HepG2 (cell line): ENCODE results near the gene SEC24A. TPM values are rescaled to one million over a fixed set of nuclear protein-coding genes. Genes with fewer than 3 reads are reported as not detected.

ENCODE experiments used
- BORCS8-MEF2B ChIP-seq: sonication (generic); formaldehyde crosslinking; IDR thresholded peaks from 2 replicates; pipeline ENCODE4 v1.8.0; 2022; ENCODE audit warnings: mild to moderate bottlenecking, missing genetic modification reagents
- PHB2 ChIP-seq: fragments of 450-650 bp; IDR thresholded peaks from 2 replicates; pipeline ENCODE4 v1.6.1; 2018; ENCODE audit not compliant: partially characterized antibody
- PRDM10 ChIP-seq: sonication (generic); formaldehyde crosslinking; IDR thresholded peaks from 2 replicates; pipeline ENCODE4 v1.4.0; 2020; ENCODE audit warnings: low read depth, missing genetic modification reagents
- RAD21 ChIP-seq: fragments of 450-650 bp; formaldehyde crosslinking; IDR thresholded peaks from 2 replicates; pipeline ENCODE4 v1.5.0; 2020; ENCODE audit warnings: mild to moderate bottlenecking
- STAT6 ChIP-seq: sonication (generic); formaldehyde crosslinking; IDR thresholded peaks from 2 replicates; pipeline ENCODE4 v1.4.0; 2020; ENCODE audit warnings: missing genetic modification reagents, mild to moderate bottlenecking, borderline replicate concordance
- ZBTB21 ChIP-seq: sonication (generic); formaldehyde crosslinking; IDR thresholded peaks from 2 replicates; pipeline ENCODE4 v1.4.0; 2020; ENCODE audit warnings: missing genetic modification reagents
- ZFP1 ChIP-seq: IDR thresholded peaks from 2 replicates; pipeline ENCODE4 v1.6.1; 2016
- ZHX2 ChIP-seq, 2 experiments: sonication (generic) in 1 of 2; formaldehyde crosslinking in 1 of 2; IDR thresholded peaks; 2 replicates each; pipeline versions ENCODE4 v1.6.1 to v1.9.0; 2014 to 2022; ENCODE audit warnings: antibody characterized with exemption in 1 of 2, borderline replicate concordance in 1 of 2, inconsistent platforms in 1 of 2, low read depth in 1 of 2, missing genetic modification reagents in 1 of 2
- ZMAT5 ChIP-seq: sonication (generic); formaldehyde crosslinking; IDR thresholded peaks from 2 replicates; pipeline ENCODE4 v1.5.0; 2020; ENCODE audit warnings: mild to moderate bottlenecking, low read depth, missing genetic modification reagents, borderline replicate concordance
- ZNF281 ChIP-seq: sonication (generic); formaldehyde crosslinking; IDR thresholded peaks from 2 replicates; pipeline ENCODE4 v1.4.0; 2020; ENCODE audit warnings: missing genetic modification reagents, borderline replicate concordance
- ZNF670 ChIP-seq: sonication (generic); formaldehyde crosslinking; IDR thresholded peaks from 2 replicates; pipeline ENCODE4 v1.8.0; 2022; ENCODE audit warnings: mild to moderate bottlenecking, missing genetic modification reagents, borderline replicate concordance
- polyA plus RNA-seq, 8 experiments: library from polyadenylated mRNA; depleted of rRNA in 3 of 8; stranded (reverse) in 7 of 8; unstranded in 1 of 8; fragments of >200 nt; fragmentation: Illumina TruSeq in 4 of 8; extraction: Trizol in 4 of 8; gene quantifications; 2 replicates each; pipeline versions ENCODE4 v1.2.1 to v1.2.3, GENCODE V29; 2011 to 2016; ENCODE audit warnings: low read depth in 4 of 8, missing spikeins in 1 of 8, mixed read lengths in 1 of 8; ENCODE audit not compliant: insufficient read depth in 1 of 8
- total RNA-seq, 5 experiments: library from RNA; depleted of rRNA; stranded (reverse); fragments of >200 nt; fragmentation: Illumina TruSeq; extraction: Trizol; gene quantifications; 2 replicates each; pipeline ENCODE4 v1.2.3, GENCODE V29; 2016; ENCODE audit warnings: low read depth in 1 of 5

SEC24A gene
- total and polyA plus RNA-seq, 2 of the 13 experiments (the other 11 are each of a cell fraction or from before 2014, with no cell fraction given): 30.5 to 56.8 TPM

GRCh38 chr5:134758504-134759341, 110.1 kb downstream of the SEC24A start, which contains the start of gene DDX46 (continued):
- TF ChIP-seq ZBTB21 (CRISPR knock-in tag) (no peak; the same call in 1 of the 2 replicates), PHB2 (no peak), PRDM10 (no peak), BORCS8-MEF2B (CRISPR knock-in tag) (peak; percentile 97), ZNF281 (no peak), STAT6 (CRISPR knock-in tag) (peak; percentile 89; the same call in 1 of the 2 replicates), ZNF670 (peak; percentile 99), ZHX2 (IDR thresholded peaks at IDR 0.05; ENCODE audit: low read depth) (peak; percentile 91), ZHX2 (CRISPR knock-in tag; IDR thresholded peaks at IDR 0.05; ENCODE audit: borderline replicate concordance) (0 out of 2 replicates have a peak, but pooled peaks have one; percentile 24), RAD21 (peak; percentile 55), ZMAT5 (CRISPR knock-in tag) (no peak), ZFP1 (CRISPR knock-in tag) (peak; percentile 31; the same call in 1 of the 2 replicates)
